ENCODE data around the gene IL17RE.
A peak's percentile ranks its signal among the peaks of the same experiment; 100 is the strongest.
"Not testable (repeated sequence)": the region's sequence is repeated elsewhere in the genome, so short reads cannot be mapped to it uniquely, and the experiment has no call there.

IL17RE gene, protein sequence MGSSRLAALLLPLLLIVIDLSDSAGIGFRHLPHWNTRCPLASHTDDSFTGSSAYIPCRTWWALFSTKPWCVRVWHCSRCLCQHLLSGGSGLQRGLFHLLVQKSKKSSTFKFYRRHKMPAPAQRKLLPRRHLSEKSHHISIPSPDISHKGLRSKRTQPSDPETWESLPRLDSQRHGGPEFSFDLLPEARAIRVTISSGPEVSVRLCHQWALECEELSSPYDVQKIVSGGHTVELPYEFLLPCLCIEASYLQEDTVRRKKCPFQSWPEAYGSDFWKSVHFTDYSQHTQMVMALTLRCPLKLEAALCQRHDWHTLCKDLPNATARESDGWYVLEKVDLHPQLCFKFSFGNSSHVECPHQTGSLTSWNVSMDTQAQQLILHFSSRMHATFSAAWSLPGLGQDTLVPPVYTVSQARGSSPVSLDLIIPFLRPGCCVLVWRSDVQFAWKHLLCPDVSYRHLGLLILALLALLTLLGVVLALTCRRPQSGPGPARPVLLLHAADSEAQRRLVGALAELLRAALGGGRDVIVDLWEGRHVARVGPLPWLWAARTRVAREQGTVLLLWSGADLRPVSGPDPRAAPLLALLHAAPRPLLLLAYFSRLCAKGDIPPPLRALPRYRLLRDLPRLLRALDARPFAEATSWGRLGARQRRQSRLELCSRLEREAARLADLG

DNA sequence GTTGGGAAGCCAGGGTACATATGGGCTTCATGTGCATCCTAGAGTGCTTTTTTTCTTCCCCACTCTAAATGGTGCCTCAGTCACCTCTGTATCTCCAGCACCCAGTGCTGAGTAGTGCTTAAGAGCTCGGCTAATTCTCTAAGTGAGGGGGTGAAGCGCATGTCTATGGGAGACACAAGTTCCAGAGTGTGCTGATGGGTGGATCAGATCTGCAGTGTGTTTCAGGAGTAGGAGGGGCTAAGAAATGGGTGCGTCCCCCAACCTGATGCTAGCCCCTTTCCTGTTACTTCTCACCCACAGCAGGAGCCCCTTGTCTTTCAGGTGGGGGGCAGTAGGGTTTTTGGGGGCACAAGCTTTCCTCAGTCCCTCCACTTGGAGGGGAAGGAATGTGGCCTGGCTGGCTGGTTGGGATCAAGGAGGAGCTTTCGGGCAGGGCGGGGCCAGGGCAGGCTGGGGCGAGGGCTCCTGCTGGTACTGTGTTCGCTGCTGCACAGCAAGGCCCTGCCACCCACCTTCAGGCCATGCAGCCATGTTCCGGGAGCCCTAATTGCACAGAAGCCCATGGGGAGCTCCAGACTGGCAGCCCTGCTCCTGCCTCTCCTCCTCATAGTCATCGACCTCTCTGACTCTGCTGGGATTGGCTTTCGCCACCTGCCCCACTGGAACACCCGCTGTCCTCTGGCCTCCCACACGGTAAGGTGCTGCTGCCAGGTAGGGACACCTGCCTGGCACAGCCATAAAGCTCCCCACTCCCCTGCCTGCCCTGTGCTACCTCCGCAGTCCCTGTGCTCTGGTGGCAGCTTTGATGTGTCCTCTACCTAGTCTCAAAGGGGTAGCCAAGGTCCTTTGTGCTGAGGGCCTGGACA, at the start of gene IL17RE:
IL17RE (plus strand) TSS at position 477 of the 866 bp plus-strand sequence; CDS start at position 562, 85 bp downstream.
- no peak for DNase-seq (ENCODE audit: low read depth in 1 of 2, low spot score in 1 of 2)

DNA sequence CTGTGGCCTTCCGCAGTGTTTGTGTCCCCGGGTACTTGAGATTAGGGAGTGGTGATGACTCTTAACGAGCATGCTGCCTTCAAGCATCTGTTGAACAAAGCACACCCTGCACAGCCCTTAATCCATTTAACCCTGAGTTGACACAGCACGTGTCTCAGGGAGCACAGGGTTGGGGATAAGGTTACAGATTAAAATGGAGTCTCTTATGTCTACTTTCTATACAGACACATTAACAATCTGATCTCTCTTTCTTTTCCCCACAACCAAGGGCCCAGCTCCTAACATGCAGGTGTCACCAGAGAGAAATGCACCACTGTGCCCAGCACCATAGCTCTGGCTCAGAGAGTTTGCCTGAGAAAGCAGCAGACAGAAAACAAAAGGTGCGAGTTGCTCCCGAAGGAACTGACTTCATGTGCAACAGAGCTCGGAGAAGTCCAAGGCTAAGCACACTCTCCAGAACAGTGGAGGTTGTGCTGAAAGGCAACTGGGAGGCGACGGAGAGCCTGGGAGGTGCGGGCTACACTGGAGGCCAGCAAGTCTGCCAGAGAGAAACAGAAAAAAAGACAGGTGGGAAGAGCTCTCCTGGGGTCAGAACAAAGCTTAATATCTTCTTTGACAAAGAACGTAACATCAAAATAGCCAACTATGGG, 48.2 kb upstream of the IL17RE start:
- DNase-seq (ENCODE audit: low read depth in 1 of 2, low spot score in 1 of 2), result not testable (repeated sequence)

DNA sequence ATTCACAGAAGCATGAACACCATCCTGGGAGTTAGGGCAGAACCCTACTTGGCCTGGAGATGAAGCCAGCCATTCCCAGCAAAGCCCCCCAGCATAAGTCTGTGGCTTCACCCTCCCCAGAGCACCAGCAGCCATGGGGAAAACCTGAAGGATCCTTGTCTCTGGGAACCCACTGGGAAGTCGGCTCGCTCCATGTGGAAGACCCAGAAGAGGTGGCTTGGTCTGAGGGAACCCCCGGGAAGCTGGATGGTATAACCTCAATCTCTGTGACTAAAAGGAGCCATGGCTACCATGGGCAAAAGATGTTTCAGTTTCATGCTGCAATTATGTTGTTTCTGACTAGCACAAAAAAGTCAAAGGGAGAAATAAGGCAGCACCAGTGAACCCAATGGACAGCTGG, 47.1 kb upstream of the IL17RE start:
- no peak for DNase-seq (ENCODE audit: low read depth in 1 of 2, low spot score in 1 of 2)

DNA sequence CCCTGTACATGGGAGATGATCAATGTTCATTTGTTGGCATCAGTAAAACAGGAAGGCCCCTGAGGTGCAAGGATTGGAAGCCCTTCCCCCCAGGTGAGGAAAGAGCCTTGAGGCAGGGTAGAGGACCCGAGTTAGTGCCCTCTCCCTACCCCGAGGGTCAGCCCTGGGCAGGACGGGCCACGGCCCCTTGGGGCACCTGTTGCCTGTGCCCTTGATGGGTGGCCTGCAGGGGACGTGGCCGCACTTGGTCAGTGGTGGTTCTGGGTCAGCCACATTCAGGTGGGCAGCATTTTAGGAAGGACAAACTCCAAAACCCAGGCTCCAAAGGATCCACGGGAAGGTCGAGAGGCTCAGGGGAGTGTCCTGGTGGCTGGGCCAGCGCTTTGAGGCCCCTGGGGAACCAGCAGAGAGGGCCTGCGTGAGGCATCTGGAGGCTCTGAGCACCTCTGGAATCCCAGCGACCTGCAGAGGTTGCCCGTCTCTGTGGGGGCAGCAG, 43.1 kb upstream of the IL17RE start:
- DNase-seq (ENCODE audit: low read depth in 1 of 2, low spot score in 1 of 2), result no peak

DNA sequence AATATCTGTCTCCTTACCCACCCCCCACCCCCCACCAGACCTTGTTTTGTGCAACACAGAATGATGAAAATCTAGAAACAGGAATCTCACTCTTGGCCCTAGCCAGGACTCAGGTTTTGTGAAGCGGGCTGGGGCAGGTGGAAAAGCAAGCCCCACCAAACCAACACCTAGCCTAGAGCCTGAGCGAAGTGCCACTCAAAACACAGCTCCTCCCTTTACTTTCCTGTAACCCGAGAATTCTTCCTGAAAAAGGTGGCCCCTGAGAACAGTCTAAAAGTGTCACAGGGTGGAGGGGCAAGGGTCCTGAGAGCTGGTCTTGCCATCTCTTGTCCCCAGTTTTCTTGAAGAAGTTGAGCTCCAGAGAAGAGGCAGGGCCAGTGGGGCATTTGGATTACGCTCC, 41.4 kb upstream of the IL17RE start:
- no peak for DNase-seq (ENCODE audit: low read depth in 1 of 2, low spot score in 1 of 2)

DNA sequence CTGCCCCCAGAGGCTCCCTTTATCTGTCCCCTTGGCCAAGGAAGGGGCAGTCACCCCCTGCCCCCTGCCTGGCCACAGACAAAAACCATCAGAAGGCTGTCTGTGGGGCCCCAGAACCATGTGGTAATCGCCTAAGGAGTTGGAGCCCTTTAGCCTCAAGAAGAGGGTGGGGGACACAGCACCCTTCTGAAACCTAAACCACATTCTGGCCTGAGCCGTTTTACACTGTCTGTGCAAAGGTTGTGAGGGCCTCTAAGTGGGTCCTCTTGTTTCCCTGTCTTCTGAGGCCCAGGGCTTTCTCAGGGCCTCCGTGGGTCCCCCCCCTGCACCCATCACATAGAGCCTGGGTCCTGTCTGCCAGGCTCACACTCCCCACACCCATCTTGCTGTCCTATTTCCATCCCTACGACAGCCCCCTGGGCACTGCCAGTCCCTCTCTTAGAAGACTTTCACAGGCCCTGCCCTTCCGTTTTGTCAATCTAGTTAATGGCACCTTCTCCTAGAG, 41.0 kb upstream of the IL17RE start:
- DNase-seq (ENCODE audit: low read depth in 1 of 2, low spot score in 1 of 2), result no peak

DNA sequence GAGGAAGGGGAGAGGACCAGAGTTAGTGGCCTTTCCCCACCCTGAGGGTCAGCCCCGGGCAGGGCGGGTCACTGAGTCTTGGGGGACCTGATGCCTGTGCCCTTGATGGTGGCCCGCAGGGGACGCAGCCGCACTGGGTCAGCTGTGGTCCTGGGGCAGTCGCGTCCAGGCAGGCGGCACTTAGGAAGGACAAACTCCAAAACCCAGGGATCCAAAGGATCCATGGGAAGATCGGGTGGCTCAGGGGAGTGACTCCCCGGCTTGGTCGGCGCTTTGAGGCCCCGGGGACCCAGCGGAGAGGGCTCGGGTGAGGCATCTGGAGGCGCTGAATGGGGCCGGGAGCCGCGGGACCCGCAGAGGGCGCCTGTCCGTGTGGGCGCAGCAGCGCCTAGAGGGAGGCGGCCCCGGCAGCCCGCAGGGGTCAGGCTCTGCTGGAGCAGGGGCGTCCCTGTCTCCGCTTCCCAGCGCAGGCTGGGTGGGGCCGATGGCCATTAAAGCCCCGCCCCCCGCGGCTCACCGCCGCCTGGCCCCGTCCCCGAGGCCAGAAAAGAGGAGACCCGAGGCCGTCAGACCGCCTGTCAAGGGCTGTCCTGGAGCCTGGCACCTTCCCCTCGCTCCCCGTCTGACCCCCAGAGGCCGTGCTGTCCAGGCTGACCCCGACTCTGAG, 40.1 kb upstream of the IL17RE start:
- peak in 1 of 2 donors; percentile 27 for DNase-seq (ENCODE audit: low read depth in 1 of 2, low spot score in 1 of 2)

DNA sequence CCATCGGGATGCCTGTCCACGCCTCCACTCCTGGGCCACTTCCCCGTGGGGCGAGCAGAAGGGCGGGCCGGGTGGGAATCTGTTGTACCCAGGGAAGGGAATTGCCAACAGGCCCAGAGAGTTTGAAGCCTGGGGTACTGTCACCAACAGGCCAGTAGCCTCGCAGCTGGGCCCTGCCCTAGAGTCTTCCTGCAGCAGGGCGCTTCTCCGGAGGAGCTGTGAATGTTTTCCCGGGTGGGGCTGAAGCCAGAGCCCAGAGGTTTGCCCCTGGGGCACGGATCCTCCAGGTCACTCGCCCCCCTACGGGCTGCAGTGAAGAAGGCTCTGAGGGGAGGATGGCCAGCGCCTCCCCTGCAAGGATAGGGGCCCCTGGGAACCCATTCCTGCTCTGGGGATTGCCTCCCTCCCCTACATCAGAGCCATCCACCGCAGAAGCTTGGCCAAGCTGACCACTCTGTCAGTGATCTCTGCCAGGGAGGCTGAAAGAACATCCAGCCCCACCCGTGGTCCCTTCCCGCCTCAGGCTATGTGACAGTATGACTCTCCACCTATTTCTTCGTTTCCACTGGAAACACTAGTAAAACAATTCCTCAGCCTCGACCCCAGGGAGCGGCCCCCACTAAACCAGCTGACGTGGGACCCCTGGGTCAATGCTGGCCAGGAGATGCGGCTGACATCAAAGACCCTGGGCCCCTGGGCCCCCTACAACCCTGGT, 39.4 kb upstream of the IL17RE start:
- DNase-seq (ENCODE audit: low read depth in 1 of 2, low spot score in 1 of 2), result no peak

DNA sequence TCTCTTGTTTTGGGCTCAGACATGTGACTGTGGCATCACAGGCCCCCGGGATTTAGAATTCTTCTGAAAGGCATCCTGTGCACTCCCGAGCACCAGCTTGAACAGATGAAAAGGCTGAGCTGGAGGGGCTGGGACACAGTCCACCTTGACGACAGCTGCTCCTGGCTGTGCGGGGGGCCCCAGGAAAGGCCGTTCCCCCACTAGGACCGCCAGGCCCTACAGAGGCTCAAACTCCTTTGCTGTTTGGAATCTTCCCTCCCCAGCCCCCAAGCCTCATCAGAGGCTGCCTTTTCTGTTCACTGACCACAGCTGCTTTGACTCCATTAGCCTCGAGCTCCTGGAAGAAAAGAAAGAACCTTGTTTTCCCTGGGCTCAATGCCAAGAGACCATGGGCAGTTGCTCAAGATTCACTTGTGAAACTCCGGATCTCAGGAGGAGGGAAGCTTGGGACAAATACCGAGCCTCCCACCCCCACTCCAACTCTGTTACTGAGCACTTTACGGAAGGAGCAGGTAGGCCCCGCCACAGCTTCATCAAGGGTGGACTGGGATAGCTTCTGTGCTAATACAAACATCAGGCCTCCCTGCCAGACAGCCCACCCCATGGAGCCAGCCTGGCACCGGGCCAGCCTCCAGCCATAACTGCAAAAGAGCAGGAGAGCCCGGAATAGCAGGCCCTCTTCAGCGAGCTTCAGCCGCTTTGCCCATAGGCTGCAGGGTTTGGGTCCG, 38.3 kb upstream of the IL17RE start:
- no peak for DNase-seq (ENCODE audit: low read depth in 1 of 2, low spot score in 1 of 2)

DNA sequence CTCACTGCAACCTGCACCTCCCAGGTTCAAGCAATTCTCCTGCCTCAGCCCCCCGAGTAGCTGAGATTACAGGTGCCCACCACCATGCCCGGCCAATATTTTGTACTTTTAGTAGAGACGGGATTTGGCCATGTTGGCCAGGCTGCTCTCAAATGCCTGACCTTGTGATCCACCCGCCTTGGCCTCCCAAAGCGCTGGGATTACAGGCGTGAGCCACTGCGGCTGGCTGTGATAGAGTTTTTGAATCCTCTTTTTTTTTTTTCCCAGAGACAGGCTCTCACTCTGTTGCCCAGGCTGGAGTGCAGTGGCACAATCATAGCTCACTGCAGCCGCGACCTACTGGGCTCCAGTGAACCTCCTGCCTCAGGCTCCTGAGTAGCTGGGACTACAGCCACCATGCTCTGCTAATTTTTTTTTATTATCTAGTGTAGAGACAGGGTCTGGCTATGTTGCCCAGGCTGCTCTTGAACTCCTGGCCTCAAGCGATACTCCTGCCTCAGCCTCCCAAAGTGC, 37.5 kb upstream of the IL17RE start:
- DNase-seq (ENCODE audit: low read depth in 1 of 2, low spot score in 1 of 2), result not testable (repeated sequence)

DNA sequence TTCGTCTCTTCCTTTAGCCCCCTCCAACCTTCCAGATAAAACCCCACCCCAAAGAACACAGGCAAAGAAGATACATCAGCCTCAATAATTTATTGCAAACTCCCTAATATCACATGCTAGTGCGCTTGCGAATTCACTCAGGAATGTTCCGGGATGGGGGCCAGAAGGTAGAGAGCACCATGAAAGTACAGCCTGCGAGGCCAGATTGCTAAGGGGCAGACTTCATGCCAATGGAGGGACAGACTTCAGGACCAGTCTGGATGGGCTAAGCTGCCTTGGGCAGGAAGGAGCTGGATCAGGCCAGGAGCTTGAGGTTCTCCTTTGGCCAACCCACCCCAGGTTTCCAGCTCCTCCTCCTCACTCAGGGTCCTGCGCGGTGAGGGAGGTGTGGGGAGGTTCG, 36.0 kb upstream of the IL17RE start:
- no peak for DNase-seq (ENCODE audit: low read depth in 1 of 2, low spot score in 1 of 2)

DNA sequence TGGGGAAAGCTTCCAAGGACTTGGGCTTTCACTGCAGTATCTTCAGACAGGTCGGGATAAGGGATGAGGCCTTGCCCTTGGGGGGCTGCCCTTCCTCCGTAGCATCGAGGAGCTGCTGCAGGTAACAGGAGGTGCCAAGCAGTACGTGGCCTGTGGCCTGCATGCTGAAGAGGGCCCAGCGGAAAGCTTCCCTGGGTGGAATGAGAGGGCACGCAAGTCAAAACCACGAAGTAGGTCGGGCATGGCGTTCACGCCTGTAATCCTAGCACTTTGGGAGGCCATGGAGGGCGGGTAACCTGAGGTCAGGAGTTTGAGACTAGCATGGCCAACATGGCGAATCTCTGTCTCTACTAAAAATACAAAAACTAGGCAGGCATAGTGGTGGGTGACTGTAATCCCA, 35.5 kb upstream of the IL17RE start:
- no peak for DNase-seq (ENCODE audit: low read depth in 1 of 2, low spot score in 1 of 2)

DNA sequence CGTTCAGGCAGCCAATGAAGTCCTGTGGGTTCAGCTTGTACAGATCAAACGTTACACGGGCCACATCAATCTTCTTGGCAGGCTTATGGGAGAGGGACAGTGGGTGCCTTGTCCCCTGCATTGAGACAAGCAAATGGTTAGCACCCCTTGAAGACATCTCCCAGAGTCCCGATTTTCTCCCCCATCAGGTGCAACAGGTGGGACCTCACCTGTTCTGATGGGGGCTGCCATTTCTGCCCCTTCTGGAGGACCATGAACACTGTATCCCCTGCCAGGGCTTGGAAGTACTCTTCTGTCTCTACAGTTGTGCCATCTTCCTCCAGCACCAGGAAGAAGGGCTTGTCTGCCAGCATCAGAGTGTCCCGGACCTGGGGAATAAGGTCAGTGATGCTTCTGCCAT, 32.7 kb upstream of the IL17RE start:
- no peak for DNase-seq (ENCODE audit: low read depth in 1 of 2, low spot score in 1 of 2)

DNA sequence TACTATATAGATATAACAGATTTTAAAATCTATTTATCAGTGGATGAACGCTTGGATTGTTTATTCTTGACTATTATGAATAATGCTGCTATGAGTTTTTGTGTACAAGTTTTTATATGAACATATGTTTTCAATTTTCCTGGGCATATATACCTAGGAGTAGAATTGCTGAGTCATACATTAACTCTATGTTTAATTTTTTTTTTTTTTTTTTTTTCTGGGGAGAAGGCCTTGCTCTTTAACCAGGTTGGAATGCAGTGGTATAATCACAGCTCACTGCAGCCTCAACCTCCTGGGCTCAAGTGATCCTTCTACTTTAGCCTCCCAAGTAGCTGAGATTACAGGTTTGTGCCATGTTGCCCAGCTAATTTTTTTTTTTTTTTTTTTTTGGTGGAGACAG, 31.7 kb upstream of the IL17RE start:
- DNase-seq (ENCODE audit: low read depth in 1 of 2, low spot score in 1 of 2), result no peak

DNA sequence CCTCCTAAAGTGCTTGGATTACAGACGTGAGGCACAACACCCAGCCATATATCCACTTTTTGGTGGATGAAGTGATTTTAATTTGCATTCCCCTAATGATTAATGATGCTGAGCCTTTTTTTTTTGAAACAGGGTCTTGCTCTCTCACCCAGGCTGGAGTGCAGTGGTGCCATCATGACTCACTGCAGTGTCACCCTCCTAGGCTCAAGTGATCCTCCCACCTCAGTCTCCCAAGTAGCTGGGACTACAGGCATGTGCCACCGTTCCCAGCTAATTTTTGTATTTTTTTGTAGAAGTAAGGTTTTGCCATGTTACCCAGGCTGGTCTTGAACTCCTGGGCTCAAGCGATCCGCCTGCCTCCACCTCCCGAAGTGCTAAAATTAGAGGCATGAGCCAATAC, 30.6 kb upstream of the IL17RE start:
- DNase-seq (ENCODE audit: low read depth in 1 of 2, low spot score in 1 of 2), result not testable (repeated sequence)

DNA sequence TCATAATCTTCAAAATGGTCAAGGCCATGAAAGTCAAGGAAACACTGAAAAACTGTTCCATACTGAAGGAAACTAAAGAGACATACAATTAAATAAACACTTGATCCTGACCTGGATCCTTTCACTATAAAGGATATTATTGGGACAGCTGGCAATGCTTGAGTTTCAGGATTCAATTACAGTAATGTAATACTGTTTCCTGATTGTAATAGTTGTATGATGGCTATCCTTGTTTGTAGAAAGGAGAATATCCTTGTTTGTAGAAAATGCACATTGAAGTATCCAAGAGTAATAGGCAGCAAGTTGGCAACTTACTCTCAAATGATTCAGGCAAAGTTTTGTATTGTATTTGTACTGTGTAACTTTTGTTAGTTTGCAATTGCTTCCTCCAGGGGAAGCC, 27.2 kb upstream of the IL17RE start:
- no peak for DNase-seq (ENCODE audit: low read depth in 1 of 2, low spot score in 1 of 2)

DNA sequence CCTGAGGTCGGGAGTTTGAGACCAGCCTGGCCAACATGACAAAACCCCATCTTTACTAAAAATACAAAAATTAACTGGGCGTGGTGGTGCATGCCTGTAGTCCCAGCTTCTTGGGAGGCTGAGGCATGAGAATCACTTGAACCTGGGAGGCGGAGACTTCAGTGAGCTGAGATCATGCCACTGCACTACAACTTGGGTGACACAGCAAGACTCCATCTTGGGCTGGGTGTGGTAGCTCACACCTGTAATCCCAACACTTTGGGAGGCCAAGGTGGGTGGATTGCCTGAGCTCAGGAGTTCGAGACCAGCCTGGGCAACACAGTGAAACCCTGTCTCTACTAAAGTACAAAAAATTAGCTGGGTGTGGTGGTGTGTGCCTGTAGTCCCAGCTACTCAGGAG, 26.4 kb upstream of the IL17RE start:
- not testable (repeated sequence) for DNase-seq (ENCODE audit: low read depth in 1 of 2, low spot score in 1 of 2)

DNA sequence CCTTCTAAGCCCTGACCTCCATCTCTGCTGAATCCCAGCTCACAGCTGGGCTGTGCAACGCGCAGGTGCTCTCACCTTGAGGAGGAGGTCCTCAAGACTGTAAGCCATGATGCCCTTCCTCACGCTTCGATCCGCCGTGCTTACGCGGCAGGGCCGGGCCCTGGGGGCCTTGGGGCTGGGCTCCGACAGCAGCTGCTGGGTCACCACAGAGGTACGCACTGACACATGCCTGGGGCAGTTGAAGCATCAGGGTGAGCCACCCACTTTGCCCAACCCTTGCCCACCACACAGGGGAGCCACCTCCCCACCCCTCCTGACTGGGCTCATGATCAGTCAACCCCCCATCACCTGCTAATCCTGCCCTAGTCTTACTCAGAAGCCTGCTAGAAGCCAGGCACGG, 25.7 kb upstream of the IL17RE start:
- no peak for DNase-seq (ENCODE audit: low read depth in 1 of 2, low spot score in 1 of 2)

DNA sequence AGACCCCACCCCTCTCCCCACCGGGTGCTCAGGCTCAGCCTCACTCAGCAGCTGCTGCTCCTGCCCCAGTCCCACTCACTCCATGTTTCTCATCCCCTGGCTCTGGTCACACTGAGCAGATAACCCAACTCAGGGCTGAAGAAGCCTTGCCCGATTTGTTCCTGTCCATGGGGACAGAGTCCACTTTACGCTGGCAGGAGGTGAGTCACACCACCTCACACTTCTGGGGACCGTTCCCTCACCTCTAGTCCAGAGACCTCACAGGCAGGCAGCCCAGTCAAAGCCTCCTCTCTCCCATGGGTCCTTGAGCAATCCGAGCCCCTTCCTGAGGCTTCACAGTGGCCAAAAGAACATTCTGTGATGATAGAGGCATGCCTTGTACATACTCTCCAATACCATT, 23.9 kb upstream of the IL17RE start:
- DNase-seq (ENCODE audit: low read depth in 1 of 2, low spot score in 1 of 2), result no peak

Measured in stimulated activated CD4-positive, alpha-beta T cell treated with anti-CD3 and anti-CD28 coated beads, Interleukin-15, amount 100 ng/mL, for 1 hour (primary cell).